Parathyroid adenoma (tissue), 2 donors: ENCODE results near the gene PER1.
A peak's percentile ranks its signal among the peaks of the same experiment; 100 is the strongest.

Source experiments
- H2AFZ ChIP-seq: fragments of 300-600 bp; sonication (generic); one replicate; pipeline ENCODE4 v1.7.0; 2017; ENCODE audit warnings: antibody characterized with exemption, mild to moderate bottlenecking
- H3K27ac ChIP-seq: fragments of 300-600 bp; sonication (generic); one replicate; pipeline ENCODE4 v1.7.0; 2017
- H3K27me3 ChIP-seq: fragments of 300-600 bp; sonication (generic); one replicate; pipeline ENCODE4 v1.7.0; 2017; ENCODE audit warnings: low read length; ENCODE audit not compliant: control insufficient read depth, insufficient read depth
- H3K36me3 ChIP-seq: fragments of 300-600 bp; sonication (generic); one replicate; pipeline ENCODE4 v1.7.0; 2017; ENCODE audit warnings: low read length; ENCODE audit not compliant: control insufficient read depth, insufficient read depth
- H3K4me1 ChIP-seq: fragments of 300-600 bp; sonication (generic); one replicate; pipeline ENCODE4 v1.7.0; 2017; ENCODE audit warnings: control low read depth
- H3K4me2 ChIP-seq: fragments of 300-600 bp; sonication (generic); one replicate; pipeline ENCODE4 v1.7.0; 2017; ENCODE audit warnings: low read length
- H3K4me3 ChIP-seq: fragments of 300-600 bp; sonication (generic); one replicate; pipeline ENCODE4 v1.7.0; 2017; ENCODE audit warnings: low read depth, low read length
- H3K79me2 ChIP-seq: fragments of 300-600 bp; sonication (generic); one replicate; pipeline ENCODE4 v1.7.0; 2017; ENCODE audit warnings: control low read depth
- H3K9ac ChIP-seq: fragments of 300-600 bp; sonication (generic); one replicate; pipeline ENCODE4 v1.7.0; 2017; ENCODE audit warnings: mild to moderate bottlenecking
- H3K9me3 ChIP-seq: fragments of 300-600 bp; sonication (generic); one replicate; pipeline ENCODE4 v1.7.0; 2017; ENCODE audit warnings: low read length; ENCODE audit not compliant: control insufficient read depth
- CTCF ChIP-seq: fragments of 300-600 bp; sonication (generic); IDR thresholded peaks from one replicate; pipeline ENCODE4 v1.7.0; 2017; ENCODE audit warnings: antibody characterized with exemption, mild to moderate bottlenecking
- donor health status: primary hyperparathyroidism.

PER1 gene

GRCh38 chr17:8118769-8119580 lies 33.2 kb downstream of the PER1 start:
- no peaks in the 10 kb centered on the region for H3K79me2 ChIP-seq
- no peak overlapping the region for H3K9ac ChIP-seq
- peak; percentile 97 for TF ChIP-seq CTCF
- H3K27ac ChIP-seq = peak overlapping the region; percentile 78
- H3K4me2 ChIP-seq = peak overlapping the region; percentile 82
- peak overlapping the region; percentile 48 for H3K4me3 ChIP-seq
- peak overlapping the region; percentile 79 for H2AFZ ChIP-seq
- no peaks in the 10 kb centered on the region for H3K36me3 ChIP-seq
- H3K9me3 ChIP-seq = no peaks in the 10 kb centered on the region
- peaks cover 2% of the 10 kb centered on the region for H3K27me3 ChIP-seq
- H3K4me1 ChIP-seq = peaks cover 23% of the 10 kb centered on the region

- peaks cover 15% of the 10 kb centered on the region for H3K4me1 ChIP-seq
- H3K9ac ChIP-seq = no peak within 1 kb of the TSS
- peaks cover 2% of the 10 kb centered on the region for H3K27me3 ChIP-seq
- H3K79me2 ChIP-seq = no peaks in the 10 kb centered on the region
- TF ChIP-seq CTCF = no peak
- H3K4me2 ChIP-seq = peak within 1 kb of the TSS; percentile 82
- peak within 1 kb of the TSS; percentile 78 for H3K27ac ChIP-seq
- H2AFZ ChIP-seq = peak within 1 kb of the TSS; percentile 79
- H3K36me3 ChIP-seq = no peaks in the 10 kb centered on the region
- H3K9me3 ChIP-seq = no peaks in the 10 kb centered on the region
- peak within 1 kb of the TSS; percentile 48 for H3K4me3 ChIP-seq
Measured at GRCh38 chr17:8117980-8118768, 34.0 kb downstream of the PER1 start, which contains the start of gene ALOXE3. TSS of gene ALOXE3 (minus strand) at chr17:8118514. CDS start at chr17:8117990, 524 bp downstream.

GRCh38 chr17:8117367-8117979 lies 34.7 kb downstream of the PER1 start:
- Histone ChIP-seq H3K4me2 (peak overlapping the region; percentile 82), H3K36me3 (no peaks in the 10 kb centered on the region), H3K27me3 (peaks cover 2% of the 10 kb centered on the region), H3K4me3 (peak overlapping the region; percentile 48), H3K9me3 (no peaks in the 10 kb centered on the region), H2AFZ (peak overlapping the region; percentile 79), H3K27ac (peak overlapping the region; percentile 78), H3K9ac (no peak overlapping the region), H3K79me2 (no peaks in the 10 kb centered on the region), H3K4me1 (peaks cover 13% of the 10 kb centered on the region)
- no peak for TF ChIP-seq CTCF

GRCh38 chr17:8116776-8117175 lies 35.4 kb downstream of the PER1 start:
- Histone ChIP-seq H3K79me2 (no peaks in the 10 kb centered on the region), H3K4me3 (no peak overlapping the region), H3K4me2 (no peak overlapping the region), H3K36me3 (no peaks in the 10 kb centered on the region), H3K27me3 (peaks cover 2% of the 10 kb centered on the region), H2AFZ (no peak overlapping the region), H3K9ac (no peak overlapping the region), H3K27ac (no peak overlapping the region), H3K4me1 (peaks cover 13% of the 10 kb centered on the region), H3K9me3 (no peaks in the 10 kb centered on the region)
- TF ChIP-seq CTCF = no peak
